AG09309 (cell line): ENCODE results near the gene NRBP1.

Experiments used
- DNase-seq: peaks from one replicate; pipeline ENCODE4 v3.0.0-alpha.2; 2010; ENCODE audit warnings: low read depth
- H3K4me3 ChIP-seq: 2 replicates; pipeline ENCODE4 v1.5.1; 2011; ENCODE audit warnings: mild to moderate bottlenecking, low read depth, low read length, moderate library complexity; ENCODE audit not compliant: control insufficient read depth
- TF ChIP-seq, protein P1 (sequence below): IDR thresholded peaks from 2 replicates; pipeline ENCODE4 v1.5.1; 2011; ENCODE audit warnings: mild to moderate bottlenecking, low read depth, low read length, inconsistent platforms; ENCODE audit not compliant: insufficient read depth, control insufficient read depth; ENCODE audit errors: missing control alignments

Gene NRBP1

DNA sequence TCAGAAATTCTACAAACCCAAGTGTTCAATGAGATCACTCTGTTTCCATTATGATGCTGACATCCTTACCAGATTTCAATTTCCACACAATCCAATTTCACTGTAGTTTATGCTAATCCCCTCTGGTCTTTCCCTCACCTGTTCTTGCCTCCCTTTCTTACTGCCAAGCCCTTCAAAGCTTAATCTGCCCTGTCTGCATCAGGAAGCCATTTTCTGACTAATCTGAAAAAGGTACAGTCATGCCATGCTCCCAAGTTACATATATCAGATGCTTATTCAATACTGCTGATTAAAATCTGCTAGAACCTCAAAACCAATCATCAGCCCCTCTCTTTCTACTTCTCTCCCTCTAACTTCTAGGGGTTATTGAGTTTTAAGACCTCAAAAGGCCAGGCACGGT lies 22.7 kb downstream of the NRBP1 start:
- TF ChIP-seq, protein P1, sequence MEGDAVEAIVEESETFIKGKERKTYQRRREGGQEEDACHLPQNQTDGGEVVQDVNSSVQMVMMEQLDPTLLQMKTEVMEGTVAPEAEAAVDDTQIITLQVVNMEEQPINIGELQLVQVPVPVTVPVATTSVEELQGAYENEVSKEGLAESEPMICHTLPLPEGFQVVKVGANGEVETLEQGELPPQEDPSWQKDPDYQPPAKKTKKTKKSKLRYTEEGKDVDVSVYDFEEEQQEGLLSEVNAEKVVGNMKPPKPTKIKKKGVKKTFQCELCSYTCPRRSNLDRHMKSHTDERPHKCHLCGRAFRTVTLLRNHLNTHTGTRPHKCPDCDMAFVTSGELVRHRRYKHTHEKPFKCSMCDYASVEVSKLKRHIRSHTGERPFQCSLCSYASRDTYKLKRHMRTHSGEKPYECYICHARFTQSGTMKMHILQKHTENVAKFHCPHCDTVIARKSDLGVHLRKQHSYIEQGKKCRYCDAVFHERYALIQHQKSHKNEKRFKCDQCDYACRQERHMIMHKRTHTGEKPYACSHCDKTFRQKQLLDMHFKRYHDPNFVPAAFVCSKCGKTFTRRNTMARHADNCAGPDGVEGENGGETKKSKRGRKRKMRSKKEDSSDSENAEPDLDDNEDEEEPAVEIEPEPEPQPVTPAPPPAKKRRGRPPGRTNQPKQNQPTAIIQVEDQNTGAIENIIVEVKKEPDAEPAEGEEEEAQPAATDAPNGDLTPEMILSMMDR = no peak
- DNase-seq = no peak
- H3K4me3 ChIP-seq = no peak overlapping the region

DNA sequence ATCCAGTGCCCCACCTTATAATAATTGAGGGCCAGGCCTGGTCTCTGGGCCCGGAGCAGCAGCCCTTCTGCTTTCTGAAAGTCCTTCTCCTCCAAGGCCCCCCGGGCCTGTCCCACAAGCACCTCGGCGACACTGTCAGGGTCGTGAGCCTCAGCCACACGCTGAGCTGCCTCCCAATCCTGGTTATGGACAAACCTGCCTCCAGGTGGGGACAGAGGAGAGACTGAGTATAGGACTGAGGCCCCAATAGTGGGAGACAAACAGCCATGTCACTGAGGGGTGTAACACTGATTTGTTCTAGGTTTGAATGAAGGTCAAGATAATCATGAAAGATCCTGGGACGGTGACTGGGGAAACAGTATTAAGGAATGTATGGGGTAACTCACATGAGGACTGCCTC lies 25.5 kb downstream of the NRBP1 start:
- DNase-seq = no peak
- no peak overlapping the region for H3K4me3 ChIP-seq
- TF ChIP-seq, protein P1 = no peak

DNA sequence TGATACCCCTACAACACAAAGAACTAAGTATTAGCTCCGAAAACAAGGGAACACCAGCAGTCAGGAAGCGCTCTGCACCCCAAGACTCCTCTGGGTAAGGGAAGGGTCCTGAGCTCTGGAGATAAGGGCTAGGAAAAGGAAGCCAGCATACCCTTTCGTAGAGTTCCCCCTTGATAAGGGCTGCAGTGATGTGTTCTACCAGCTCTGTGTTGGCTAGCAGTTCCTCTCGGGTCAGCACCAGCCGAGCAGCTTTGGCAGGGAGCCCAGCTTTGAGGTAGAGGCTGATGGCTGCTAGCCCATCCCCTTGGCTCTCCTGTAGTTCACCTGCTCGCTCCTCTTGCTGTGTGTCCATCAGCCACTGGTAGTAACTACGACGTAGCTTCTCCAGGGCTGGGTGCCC lies 32.7 kb downstream of the NRBP1 start:
- TF ChIP-seq, protein P1 = no peak

DNA sequence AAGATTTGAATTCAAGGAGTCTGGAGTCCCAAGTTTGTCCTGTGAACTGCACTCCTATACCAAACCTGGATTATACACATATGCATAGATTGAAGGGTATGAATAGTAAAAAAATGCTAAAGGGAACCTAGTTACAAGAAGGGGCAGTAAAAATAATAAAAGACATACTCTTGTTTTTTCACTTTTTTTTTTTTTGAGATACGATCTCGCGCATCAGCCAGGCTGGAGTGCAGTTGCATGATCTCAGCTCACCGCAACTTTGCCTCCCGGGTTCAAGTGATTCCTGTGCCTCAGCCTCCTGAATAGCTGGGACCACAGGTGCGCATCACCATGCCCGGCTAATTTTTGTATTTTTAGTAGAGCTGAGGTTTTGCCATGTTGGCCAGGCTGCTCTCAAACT lies 36.0 kb downstream of the NRBP1 start:
- TF ChIP-seq, protein P1 = no peak
- DNase-seq = no peak

More for the DNA sequence above, 32.7 kb downstream of the NRBP1 start:
- no peak for DNase-seq
- H3K4me3 ChIP-seq = no peak overlapping the region

DNA sequence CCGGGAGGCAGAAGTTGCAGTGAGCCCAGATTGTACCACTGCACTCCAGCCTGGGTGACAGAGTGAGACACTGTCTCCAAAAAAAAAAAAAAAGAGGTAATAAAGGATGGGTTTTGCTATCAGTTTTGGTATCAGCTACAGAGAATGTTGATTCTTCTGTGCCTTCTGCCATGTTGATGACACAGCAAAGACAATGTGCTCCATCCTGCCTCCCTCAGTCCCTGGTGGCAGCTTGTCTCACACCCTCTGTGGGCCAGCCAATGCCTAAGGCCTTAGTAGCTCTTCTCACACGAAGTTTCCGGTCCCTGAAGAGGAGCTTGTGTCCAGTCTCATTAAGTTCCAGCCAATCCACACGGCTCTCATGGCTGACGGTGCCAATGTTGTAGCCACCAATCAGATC lies 43.5 kb downstream of the NRBP1 start:
- TF ChIP-seq, protein P1 = no peak
- DNase-seq = no peak
- H3K4me3 ChIP-seq = no peak overlapping the region

More for the DNA sequence above, 36.0 kb downstream of the NRBP1 start:
- H3K4me3 ChIP-seq = no peak overlapping the region

DNA sequence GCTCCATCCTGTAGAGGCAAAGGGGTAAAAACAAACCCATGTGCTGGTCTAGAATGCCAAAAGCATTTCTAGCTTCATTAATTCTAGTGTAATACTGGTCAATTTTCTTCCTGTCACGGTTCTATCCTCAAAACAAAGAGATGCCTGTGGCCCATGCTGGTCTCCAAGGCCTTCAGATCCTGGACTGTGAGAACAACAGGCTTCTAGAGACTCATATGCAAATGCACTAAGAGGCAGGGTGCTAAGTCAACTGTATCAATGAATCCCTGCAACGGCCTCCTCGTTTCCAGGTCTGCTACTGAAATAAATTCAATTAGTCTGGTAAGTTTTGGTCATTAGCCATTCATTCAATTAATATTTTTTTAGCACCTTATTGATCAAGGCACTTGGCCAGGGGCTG lies 57.1 kb downstream of the NRBP1 start:
- DNase-seq = no peak
- TF ChIP-seq, protein P1 = no peak
- H3K4me3 ChIP-seq = no peak overlapping the region

DNA sequence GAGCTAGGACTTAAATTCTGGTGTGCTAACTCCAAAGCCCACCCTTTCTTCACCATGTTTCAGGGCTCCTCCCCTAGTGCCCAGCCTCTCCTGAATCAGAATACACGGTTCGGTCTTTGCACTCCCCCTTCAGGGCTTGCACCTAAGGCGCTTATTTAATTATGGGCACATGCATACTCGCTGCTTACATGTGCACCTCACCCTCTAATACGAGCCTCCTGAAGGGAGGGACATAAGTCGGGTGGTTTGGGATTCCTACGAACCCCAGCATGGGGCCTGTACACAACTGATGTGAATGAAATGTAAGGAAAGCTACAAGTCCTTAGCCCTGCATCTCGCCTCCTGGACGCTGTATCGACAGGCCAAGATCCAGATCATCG lies 60.7 kb downstream of the NRBP1 start:
- peak overlapping the region; percentile 77 for H3K4me3 ChIP-seq
- TF ChIP-seq, protein P1 = no peak
- DNase-seq = no peak
